PC-3 (cell line): ENCODE measurements around the gene SLC6A16.

Source experiments
- EZH2phosphoT487 ChIP-seq: fragments of 300-600 bp; sonication (generic); IDR thresholded peaks from 2 replicates; pipeline ENCODE4 v1.6.1; 2018; ENCODE audit warnings: mild to moderate bottlenecking, antibody characterized with exemption, low read length, borderline replicate concordance
- TF ChIP-seq, protein P1 (sequence below): fragments of 300-600 bp; sonication (generic); conservative IDR thresholded peaks from 2 replicates; pipeline ENCODE4 v1.5.1; 2017; ENCODE audit warnings: antibody characterized with exemption, low read depth, mild to moderate bottlenecking, low read length

DNA sequence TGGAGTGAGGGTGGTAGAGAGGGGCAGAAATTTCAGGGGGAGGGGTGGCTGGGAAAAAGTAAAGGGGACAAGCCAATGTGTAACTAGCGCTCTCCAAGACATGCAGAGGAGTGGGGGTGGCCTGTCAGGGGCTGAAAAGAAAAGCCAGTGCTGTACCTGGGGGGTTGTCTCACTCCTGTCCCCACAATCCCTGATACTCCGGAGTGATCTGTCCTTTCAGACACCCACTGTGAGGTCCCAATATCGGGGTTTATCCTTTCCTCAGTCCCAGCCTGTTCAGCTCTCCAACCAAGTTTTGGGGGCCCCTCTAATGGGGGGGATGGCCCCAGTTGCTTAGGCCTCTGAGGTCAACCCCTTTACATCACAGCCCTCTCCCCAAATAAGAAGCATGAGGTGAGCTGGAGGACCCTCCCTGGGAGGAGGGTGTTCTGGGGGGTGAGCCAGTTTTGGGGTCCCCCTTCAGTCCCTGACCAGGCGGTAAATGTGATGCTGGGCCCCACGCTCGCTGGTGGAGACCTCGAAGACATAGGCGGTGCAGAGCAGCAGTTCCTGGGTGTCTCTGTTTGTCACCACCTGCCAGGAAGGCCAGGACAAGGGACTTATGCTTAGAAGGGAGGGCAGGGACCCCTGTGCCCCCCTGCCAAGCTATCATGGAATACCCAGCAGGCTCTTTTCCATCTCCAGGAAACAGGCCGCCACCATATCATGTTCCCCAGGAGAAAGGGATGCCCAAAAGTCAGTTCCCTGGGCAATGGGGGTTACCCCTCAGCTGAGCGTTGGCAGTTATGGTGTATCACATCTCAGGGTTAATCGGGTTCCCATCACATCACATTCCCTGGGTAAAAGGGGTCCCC is 16.1 kb upstream of the SLC6A16 start:
- TF ChIP-seq, protein P1, sequence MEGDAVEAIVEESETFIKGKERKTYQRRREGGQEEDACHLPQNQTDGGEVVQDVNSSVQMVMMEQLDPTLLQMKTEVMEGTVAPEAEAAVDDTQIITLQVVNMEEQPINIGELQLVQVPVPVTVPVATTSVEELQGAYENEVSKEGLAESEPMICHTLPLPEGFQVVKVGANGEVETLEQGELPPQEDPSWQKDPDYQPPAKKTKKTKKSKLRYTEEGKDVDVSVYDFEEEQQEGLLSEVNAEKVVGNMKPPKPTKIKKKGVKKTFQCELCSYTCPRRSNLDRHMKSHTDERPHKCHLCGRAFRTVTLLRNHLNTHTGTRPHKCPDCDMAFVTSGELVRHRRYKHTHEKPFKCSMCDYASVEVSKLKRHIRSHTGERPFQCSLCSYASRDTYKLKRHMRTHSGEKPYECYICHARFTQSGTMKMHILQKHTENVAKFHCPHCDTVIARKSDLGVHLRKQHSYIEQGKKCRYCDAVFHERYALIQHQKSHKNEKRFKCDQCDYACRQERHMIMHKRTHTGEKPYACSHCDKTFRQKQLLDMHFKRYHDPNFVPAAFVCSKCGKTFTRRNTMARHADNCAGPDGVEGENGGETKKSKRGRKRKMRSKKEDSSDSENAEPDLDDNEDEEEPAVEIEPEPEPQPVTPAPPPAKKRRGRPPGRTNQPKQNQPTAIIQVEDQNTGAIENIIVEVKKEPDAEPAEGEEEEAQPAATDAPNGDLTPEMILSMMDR = no peak
- no peak for TF ChIP-seq EZH2phosphoT487
